Smooth muscle cell of the coronary artery (primary cell): ENCODE data around the gene NRG3. TPM values are rescaled to one million over a fixed set of nuclear protein-coding genes. Genes with fewer than 3 reads are reported as not detected.

Source experiments
- total RNA-seq: library from RNA; depleted of rRNA; stranded (reverse); fragments of >200 nt; gene quantifications from 2 replicates; pipeline ENCODE4 v1.2.3, GENCODE V29; 2014; ENCODE audit warnings: low replicate concordance

The NRG3 gene
- total RNA-seq, result 0.15 TPM in 1 of 2 replicates, not detected in the other

DNA sequence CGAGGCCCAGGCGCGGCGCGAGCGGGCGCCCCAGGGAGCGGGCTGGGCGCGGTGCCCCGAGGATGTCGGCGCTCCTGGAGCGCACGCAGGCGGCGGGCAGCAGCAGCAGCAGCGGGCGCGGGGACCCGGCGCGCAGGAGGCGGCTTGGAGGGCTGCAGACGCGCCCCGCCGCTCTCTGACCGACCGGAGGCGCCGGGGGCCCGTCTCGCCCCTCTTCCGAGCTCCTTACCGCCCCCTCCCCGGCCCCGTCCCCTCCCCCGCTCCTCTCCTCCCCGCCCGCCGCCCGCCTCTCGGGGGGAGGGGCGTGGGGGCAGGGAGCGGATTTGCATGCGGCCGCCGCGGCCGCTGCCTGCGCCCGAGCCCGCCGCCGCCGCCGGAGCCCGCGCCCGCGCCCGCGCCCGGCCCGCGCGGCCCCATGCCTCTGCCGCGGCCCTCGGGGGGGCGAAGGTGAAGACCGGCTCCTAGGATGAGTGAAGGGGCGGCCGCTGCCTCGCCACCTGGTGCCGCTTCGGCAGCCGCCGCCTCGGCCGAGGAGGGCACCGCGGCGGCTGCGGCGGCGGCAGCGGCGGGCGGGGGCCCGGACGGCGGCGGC, at the start of gene NRG3:
NRG3 (plus strand) TSS at position 320 of the 592 bp plus-strand sequence.

